Endothelial cell (in vitro differentiated cells): Measurements from ENCODE around the gene ARHGAP44. TPM values are rescaled to one million over a fixed set of nuclear protein-coding genes. Genes with fewer than 3 reads are reported as not detected.

ENCODE experiments used
- DNase-seq: peaks from one replicate; pipeline ENCODE4 v3.0.0; 2021; ENCODE audit warnings: low spot score
- H3K27ac Mint-ChIP-seq: one replicate; pipeline ENCODE4 v1.8.0; 2021; ENCODE audit warnings: mixed read lengths, inconsistent platforms; ENCODE audit not compliant: unreplicated experiment
- H3K27me3 Mint-ChIP-seq: one replicate; pipeline ENCODE4 v1.8.0; 2021; ENCODE audit warnings: mild to moderate bottlenecking, moderate library complexity, mixed read lengths, inconsistent platforms; ENCODE audit not compliant: unreplicated experiment
- H3K36me3 Mint-ChIP-seq: one replicate; pipeline ENCODE4 v1.8.0; 2021; ENCODE audit warnings: mild to moderate bottlenecking, low read depth, mixed read lengths, inconsistent platforms; ENCODE audit not compliant: unreplicated experiment
- H3K4me1 Mint-ChIP-seq: one replicate; pipeline ENCODE4 v1.8.0; 2021; ENCODE audit warnings: mild to moderate bottlenecking, mixed read lengths, inconsistent platforms; ENCODE audit not compliant: unreplicated experiment
- H3K4me3 Mint-ChIP-seq: one replicate; pipeline ENCODE4 v1.8.0; 2021; ENCODE audit warnings: mild to moderate bottlenecking, mixed read lengths, inconsistent platforms; ENCODE audit not compliant: unreplicated experiment
- H3K9me3 Mint-ChIP-seq: one replicate; pipeline ENCODE4 v1.8.0; 2021; ENCODE audit warnings: mixed read lengths, inconsistent platforms; ENCODE audit not compliant: unreplicated experiment
- CTCF ChIP-seq: fragments of 200-600 bp; sonication (generic); IDR thresholded peaks from one replicate; pipeline ENCODE4 v1.5.0; 2021; ENCODE audit warnings: antibody characterized with exemption; ENCODE audit not compliant: unreplicated experiment
- total RNA-seq: library from RNA; stranded (reverse); fragmentation: NEBNext Ultra II Directional; extraction: Animal tissue kit (Norgen Biotek cat#: 25700); gene quantifications from one replicate; pipeline ENCODE4 v1.2.1, GENCODE V29; 2021; ENCODE audit not compliant: unreplicated experiment

Gene ARHGAP44
- total RNA-seq, 1 donor from 2014 or later: 11.5 TPM

DNA sequence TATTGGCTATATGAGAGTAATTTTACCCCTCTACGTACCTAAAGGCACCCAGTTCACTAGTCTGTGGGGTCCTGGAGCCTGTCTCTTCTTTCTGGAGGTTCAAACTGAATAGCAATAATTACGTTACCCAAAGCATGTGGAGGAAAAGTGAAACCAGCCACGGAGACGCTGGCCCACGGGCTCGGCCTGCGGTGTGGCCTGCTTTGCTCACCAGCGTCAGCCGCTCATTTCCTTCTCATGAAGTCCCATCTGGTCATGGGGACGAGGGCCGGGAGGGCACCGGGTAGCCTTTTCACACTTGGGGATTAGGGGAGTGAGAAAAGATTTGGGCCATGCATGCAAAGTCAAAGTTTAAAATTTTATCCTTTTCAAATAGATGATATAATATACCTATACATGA, 201.6 kb downstream of the ARHGAP44 start:
- H3K9me3 Mint-ChIP-seq: no peaks in the 10 kb centered on the region
- H3K36me3 Mint-ChIP-seq: peaks cover 28% of the 10 kb centered on the region
- DNase-seq: no peak
- H3K27me3 Mint-ChIP-seq: peaks cover 6% of the 10 kb centered on the region
- H3K4me1 Mint-ChIP-seq: peaks cover 7% of the 10 kb centered on the region
- no peak overlapping the region for H3K4me3 Mint-ChIP-seq
- TF ChIP-seq CTCF: no peak
- no peak overlapping the region for H3K27ac Mint-ChIP-seq

GRCh38 chr17:12992676-12993075, 203.4 kb downstream of the ARHGAP44 start:
- Mint-ChIP-seq H3K27me3 (peaks cover 6% of the 10 kb centered on the region), H3K4me1 (peaks cover 7% of the 10 kb centered on the region), H3K36me3 (peaks cover 38% of the 10 kb centered on the region), H3K27ac (no peak overlapping the region), H3K4me3 (no peak overlapping the region), H3K9me3 (no peaks in the 10 kb centered on the region)
- no peak for DNase-seq
- no peak for TF ChIP-seq CTCF

- Mint-ChIP-seq H3K4me3 (no peak overlapping the region), H3K36me3 (peaks cover 40% of the 10 kb centered on the region), H3K4me1 (peaks cover under 1% of the 10 kb centered on the region), H3K27ac (no peak overlapping the region), H3K9me3 (no peaks in the 10 kb centered on the region), H3K27me3 (peaks cover 6% of the 10 kb centered on the region)
- no peak for TF ChIP-seq CTCF
- no peak for DNase-seq
Observed at GRCh38 chr17:12993631-12994030, 204.3 kb downstream of the ARHGAP44 start.

- H3K27ac Mint-ChIP-seq: peak overlapping the region; percentile 78
- peaks cover 6% of the 10 kb centered on the region for H3K27me3 Mint-ChIP-seq
- H3K4me3 Mint-ChIP-seq: peak overlapping the region; percentile 67
- TF ChIP-seq CTCF: no peak
- no peaks in the 10 kb centered on the region for H3K9me3 Mint-ChIP-seq
- DNase-seq: no peak
- H3K36me3 Mint-ChIP-seq: peaks cover 40% of the 10 kb centered on the region
- H3K4me1 Mint-ChIP-seq: no peaks in the 10 kb centered on the region
Observed at GRCh38 chr17:12994341-12995074, 205.2 kb downstream of the ARHGAP44 start.

GRCh38 chr17:12995106-12995895, 206.0 kb downstream of the ARHGAP44 start:
- H3K4me3 Mint-ChIP-seq: peak overlapping the region; percentile 67
- no peak for TF ChIP-seq CTCF
- H3K27ac Mint-ChIP-seq: peak overlapping the region; percentile 78
- DNase-seq: no peak
- no peaks in the 10 kb centered on the region for H3K4me1 Mint-ChIP-seq
- peaks cover 34% of the 10 kb centered on the region for H3K36me3 Mint-ChIP-seq
- H3K27me3 Mint-ChIP-seq: peaks cover 5% of the 10 kb centered on the region
- no peaks in the 10 kb centered on the region for H3K9me3 Mint-ChIP-seq
